NCI-H2196 treated with DMSO at 0.1 percent for 48 hours (cell line): Measurements from ENCODE around the gene OR1F1.

Experiments
- DNase-seq: peaks from one replicate; lab custom pipeline; 2025; ENCODE audit not compliant: unreplicated experiment; lab: John Stamatoyannopoulos, UW

The OR1F1 gene

DNA sequence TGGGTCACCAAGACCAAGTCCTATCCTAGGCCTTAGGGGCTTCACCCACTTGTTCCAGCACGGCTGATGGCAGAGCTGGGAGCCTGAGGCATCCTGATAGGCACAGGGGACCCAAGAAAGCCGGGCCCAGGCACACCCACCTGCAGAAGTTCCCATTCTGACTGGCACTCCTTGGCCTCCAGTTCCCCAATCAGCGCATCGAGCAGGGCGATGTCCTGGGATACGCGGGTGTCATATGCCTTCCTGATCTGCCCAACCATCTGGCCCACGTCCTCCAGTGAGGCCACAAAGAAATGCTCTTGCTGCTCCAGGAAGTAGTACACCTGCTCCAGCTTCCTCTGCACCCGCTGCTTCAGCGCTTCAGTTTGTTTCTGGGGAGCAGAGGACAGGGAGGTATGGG, 58.9 kb downstream of the OR1F1 start:
- no peak for DNase-seq

DNA sequence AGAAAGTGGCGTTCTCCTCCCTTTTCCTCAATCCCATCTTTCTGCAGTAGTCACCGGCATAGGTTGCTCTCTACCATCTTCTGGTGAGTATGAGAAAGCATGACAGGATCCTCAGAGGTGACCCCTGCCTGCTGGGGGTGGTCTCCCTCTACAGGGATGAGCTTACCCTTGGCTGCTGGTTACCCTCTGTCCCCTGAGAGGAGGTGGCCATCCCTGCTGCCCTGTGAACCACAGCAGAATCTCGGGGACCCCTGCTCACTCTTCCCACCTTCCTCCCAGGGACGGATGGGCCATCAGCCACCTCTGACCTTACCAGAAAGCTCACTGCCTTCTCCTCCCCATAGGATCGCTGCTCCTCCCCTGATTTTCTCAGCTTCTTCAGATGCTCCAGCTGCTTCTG, 60.6 kb downstream of the OR1F1 start:
- no peak for DNase-seq

DNA sequence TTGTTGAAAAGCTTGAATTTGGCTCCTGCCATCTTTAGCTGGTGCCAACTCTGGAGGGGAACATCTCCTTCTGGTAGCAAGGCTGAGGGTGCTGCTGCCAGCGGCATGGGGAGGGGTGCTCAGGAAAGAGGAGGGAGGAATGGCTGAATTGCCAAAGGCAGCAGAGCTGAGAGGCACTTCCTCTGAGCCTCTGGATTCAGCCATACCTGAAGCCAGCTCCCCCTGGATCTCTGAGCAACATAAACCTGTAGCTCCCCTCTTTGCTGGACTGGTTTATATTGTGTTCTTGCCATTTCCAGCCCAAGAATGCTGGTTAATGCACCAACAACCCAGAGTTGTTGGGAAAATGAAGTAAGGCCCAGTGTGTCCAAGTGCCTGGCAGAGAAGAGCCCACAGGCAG, 61.0 kb downstream of the OR1F1 start:
- no peak for DNase-seq

DNA sequence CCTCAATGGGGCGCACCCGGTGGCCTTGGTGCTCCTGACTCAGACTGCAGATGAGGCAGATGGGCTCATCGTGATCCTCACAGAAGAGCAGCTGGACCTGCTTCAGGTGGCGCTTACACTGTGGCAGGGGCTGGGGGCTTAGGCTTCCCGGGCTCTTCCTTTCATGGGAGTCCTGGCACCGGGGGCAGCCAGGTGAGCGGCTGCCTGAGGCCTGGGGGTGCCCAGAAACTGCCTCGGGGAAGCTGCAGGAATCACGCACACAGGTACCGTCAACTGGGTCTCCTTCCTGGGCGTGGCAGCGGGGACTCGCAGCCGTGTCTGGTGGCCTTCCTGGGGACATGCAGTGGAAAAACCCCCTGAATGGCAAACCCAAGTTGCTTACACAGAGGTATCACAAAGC, 61.4 kb downstream of the OR1F1 start:
- DNase-seq, result no peak

DNA sequence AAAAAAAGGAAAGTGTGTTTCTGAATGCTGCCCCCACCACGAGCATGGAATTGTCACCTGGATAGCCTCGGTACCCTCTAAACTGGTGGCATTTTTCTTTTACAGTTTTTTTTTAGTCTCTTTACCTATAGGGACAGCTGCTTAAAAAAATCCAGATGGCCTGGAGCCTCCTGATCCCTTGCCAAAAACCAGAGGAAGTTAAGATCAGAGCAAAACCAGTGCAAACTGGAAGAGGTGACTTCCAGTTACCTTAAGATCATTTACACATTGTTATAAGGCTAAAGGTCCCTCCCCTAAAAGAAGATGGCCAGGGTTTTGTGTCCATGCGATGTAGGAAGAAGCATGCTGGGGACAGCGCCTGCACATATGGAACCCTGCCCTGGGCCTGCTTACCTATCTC, 65.0 kb downstream of the OR1F1 start:
- DNase-seq, result no peak

DNA sequence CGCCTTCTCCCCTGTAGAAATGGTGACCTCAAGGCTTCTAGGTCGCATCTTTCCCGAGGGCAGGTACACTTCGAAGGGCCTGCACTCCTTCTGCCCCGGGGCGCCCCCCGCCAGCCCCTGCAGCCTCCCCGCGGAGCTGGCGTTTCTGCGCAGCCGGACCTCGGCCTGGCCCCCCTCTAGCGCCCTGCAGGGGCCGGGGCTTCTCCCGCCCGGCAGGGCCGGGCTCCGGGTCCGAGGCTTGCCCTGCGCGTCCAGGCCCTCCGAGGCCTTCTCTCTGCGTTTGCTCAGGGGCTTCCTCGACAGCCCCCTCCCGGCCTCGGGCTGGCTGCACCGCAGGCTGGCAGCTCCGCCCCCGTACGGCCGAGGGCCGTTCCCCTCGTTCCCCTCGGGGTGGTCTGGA, 66.3 kb downstream of the OR1F1 start:
- no peak for DNase-seq
